AG09309 (cell line): ENCODE measurements around the gene ITGAD.

Experiments used
- DNase-seq: peaks from one replicate; pipeline ENCODE4 v3.0.0-alpha.2; 2010; ENCODE audit warnings: low read depth
- H3K4me3 ChIP-seq: 2 replicates; pipeline ENCODE4 v1.5.1; 2011; ENCODE audit warnings: mild to moderate bottlenecking, low read depth, low read length, moderate library complexity; ENCODE audit not compliant: control insufficient read depth
- TF ChIP-seq, protein P1 (sequence below): IDR thresholded peaks from 2 replicates; pipeline ENCODE4 v1.5.1; 2011; ENCODE audit warnings: mild to moderate bottlenecking, low read depth, low read length, inconsistent platforms; ENCODE audit not compliant: insufficient read depth, control insufficient read depth; ENCODE audit errors: missing control alignments

ITGAD gene

DNA sequence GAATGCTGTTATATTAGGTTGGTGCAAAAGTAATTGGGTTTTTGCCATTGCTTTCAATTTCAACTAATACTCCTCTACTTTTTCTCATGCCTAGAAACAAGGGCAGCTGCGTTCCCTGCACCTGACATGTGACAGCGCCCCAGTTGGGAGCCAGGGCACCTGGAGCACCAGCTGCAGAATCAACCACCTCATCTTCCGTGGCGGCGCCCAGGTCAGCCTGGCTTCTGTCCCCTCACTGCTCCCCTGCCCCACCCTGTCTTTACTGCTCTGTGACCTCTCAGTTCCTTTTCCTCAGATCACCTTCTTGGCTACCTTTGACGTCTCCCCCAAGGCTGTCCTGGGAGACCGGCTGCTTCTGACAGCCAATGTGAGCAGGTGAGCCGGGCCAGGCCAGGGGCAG is 16.4 kb upstream of the ITGAD start:
- no peak for DNase-seq
- no peak overlapping the region for H3K4me3 ChIP-seq
- TF ChIP-seq, protein P1, sequence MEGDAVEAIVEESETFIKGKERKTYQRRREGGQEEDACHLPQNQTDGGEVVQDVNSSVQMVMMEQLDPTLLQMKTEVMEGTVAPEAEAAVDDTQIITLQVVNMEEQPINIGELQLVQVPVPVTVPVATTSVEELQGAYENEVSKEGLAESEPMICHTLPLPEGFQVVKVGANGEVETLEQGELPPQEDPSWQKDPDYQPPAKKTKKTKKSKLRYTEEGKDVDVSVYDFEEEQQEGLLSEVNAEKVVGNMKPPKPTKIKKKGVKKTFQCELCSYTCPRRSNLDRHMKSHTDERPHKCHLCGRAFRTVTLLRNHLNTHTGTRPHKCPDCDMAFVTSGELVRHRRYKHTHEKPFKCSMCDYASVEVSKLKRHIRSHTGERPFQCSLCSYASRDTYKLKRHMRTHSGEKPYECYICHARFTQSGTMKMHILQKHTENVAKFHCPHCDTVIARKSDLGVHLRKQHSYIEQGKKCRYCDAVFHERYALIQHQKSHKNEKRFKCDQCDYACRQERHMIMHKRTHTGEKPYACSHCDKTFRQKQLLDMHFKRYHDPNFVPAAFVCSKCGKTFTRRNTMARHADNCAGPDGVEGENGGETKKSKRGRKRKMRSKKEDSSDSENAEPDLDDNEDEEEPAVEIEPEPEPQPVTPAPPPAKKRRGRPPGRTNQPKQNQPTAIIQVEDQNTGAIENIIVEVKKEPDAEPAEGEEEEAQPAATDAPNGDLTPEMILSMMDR: no peak

DNA sequence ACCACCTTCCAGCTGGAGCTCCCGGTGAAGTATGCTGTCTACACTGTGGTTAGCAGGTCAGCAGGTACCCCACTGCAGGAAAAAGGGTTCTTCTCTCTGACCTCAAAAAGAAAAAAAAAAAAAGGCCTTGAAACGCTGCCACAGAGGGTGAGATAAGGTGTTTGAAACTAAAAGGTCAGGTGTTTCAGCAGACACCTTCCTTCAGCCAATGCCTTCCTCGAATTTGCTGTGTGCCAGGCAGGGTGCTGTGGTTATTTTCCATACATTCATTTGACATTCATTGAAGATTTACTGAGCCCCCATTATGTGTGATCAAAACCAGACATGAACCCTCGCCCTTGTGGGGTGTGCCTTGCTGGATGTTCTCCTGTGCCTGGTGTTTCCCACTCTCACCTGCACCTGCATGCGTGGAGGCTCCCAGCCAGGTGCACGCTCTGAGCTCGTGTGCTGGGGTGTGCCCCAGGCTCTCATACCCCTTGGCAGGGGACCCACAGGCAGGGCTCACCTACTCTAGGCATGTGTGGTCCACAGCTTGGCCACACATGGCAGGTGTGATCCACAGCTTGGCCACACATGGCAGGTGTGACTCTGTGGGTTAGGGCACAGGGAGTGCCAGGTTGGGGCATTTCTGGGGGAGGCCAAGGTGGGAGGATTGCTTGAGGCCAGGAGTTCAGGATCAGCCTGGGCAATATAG is 15.8 kb upstream of the ITGAD start:
- TF ChIP-seq, protein P1: no peak
- DNase-seq: no peak
- no peak overlapping the region for H3K4me3 ChIP-seq

DNA sequence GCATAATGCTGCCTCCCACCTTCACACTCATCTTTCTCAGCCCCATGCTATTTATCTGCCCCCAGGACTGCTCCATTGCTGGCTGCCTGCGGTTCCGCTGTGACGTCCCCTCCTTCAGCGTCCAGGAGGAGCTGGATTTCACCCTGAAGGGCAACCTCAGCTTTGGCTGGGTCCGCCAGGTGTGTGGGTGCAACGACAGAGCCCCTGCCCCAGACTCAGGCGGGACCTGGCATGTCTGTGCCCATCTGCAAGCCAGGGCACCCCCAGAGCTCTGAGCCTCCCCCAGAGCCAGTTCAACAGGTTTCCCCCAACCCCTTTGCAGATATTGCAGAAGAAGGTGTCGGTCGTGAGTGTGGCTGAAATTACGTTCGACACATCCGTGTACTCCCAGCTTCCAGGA is 12.9 kb upstream of the ITGAD start:
- H3K4me3 ChIP-seq: no peak overlapping the region
- no peak for DNase-seq
- TF ChIP-seq, protein P1: no peak

DNA sequence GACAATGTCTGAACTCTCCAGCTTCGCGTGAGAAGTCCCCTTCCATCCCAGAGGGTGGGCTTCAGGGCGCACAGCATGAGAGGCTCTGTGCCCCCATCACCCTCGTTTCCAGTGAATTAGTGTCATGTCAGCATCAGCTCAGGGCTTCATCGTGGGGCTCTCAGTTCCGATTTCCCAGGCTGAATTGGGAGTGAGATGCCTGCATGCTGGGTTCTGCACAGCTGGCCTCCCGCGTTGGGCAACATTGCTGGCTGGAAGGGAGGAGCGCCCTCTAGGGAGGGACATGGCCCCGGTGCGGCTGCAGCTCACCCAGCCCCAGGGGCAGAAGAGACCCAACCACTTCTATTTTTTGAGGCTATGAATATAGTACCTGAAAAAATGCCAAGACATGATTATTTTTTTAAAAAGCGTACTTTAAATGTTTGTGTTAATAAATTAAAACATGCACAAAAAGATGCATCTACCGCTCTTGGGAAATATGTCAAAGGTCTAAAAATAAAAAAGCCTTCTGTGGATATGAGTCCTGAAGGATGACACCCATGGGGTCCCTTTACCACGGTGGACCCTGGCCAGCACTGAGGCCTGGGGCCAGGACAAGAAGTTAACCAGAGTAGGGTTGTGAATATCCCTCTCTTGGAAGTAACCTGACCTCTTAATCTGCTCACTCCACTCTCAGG is 10.5 kb upstream of the ITGAD start:
- TF ChIP-seq, protein P1: peak; percentile 79
- H3K4me3 ChIP-seq: no peak overlapping the region
- peak; percentile 5 for DNase-seq

DNA sequence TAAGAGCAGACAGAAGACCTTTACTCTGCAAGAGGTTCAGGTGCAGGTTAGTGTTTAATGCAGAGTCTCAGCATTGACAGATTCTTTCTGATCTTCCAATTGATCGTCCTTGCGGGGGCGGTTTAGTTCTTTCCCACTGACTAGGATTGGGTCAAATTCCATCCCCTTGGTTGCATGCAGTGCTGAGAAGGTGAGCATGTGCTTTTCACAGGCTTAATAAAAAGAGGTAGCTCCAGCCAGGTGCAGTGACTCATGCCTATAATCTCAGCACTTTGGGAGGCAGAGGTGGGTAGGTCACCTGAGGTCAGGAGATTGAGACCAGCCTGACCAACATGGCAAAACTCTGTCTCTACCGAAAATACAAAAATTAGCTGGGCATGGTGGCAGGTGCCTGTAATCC is 7.5 kb upstream of the ITGAD start:
- no peak for DNase-seq
- TF ChIP-seq, protein P1: no peak
- no peak overlapping the region for H3K4me3 ChIP-seq

DNA sequence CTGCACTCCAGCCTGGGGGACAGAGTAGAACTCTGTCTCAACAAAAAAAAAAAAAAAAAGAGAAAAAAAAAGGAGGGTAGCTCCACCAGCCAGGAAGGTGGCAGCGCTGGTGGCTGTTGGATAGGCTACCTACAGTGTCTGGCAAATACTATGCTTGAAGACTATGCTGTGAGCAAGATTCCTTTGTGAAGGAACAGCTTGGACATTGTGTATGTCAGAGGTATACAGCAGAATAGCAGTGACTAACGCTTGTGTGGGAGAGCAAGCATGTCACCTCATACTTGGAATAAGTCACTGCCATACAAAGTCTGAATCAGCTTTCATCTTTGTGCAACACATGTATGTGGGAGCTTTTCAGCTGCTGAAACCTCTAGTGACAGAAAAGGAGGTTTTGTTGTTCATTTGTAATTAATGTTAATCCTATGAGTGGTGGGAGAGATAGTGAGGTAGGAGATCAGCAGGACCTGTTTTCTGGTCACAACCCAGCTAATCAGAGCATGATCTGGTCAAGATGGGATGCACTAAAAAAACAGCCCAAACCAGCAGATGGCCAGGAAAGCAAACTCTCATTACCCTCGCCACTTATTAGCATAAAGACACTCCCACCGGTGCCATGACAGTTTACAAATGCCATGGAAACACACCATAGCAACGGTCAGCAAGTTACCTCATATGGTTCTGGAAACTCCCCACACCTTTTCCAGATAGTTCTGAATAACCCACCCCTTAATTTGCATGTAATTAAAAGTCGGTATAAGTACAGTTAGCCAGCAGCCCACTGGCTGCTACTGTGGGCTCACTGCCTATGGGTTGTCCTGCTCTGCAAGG is 6.8 kb upstream of the ITGAD start:
- TF ChIP-seq, protein P1: no peak
- no peak overlapping the region for H3K4me3 ChIP-seq
- DNase-seq: peak; percentile 11
